CD4-positive, CD25-positive, alpha-beta regulatory T cell (primary cell): ENCODE data around the gene F2RL2. TPM values are rescaled to one million over a fixed set of nuclear protein-coding genes. Genes with fewer than 3 reads are reported as not detected.

Experiments used
- ATAC-seq, 2 donors: fragments of 150-1000 bp; cut with Tn5 transposase; one replicate each; pipeline ENCODE4 v1.10.0; 2021; ENCODE audit warnings: low read depth in 2 of 2, moderate number of reproducible peaks in 2 of 2, moderate library complexity in 1 of 2
- DNase-seq, 3 donors: peaks; one replicate each; pipeline versions ENCODE4 v3.0.0 to v3.0.0-alpha.2; 2012 to 2022; ENCODE audit warnings: mixed read lengths in 1 of 3
- H3K27ac ChIP-seq: one replicate; pipeline ENCODE4 v1.7.0; 2013; ENCODE audit warnings: mild to moderate bottlenecking, low read length; ENCODE audit not compliant: insufficient read depth, poor library complexity, severe bottlenecking
- H3K27me3 ChIP-seq: one replicate; pipeline ENCODE4 v1.7.0; 2013; ENCODE audit warnings: low read length; ENCODE audit not compliant: control insufficient read depth, insufficient read depth
- H3K36me3 ChIP-seq: one replicate; pipeline ENCODE4 v1.7.0; 2013; ENCODE audit warnings: mild to moderate bottlenecking, low read length, moderate library complexity; ENCODE audit not compliant: control insufficient read depth, insufficient read depth
- H3K4me1 ChIP-seq: 2 replicates; pipeline ENCODE4 v1.7.0; 2013; ENCODE audit warnings: mild to moderate bottlenecking, low read length; ENCODE audit not compliant: insufficient read depth, control insufficient read depth, poor library complexity, severe bottlenecking
- H3K4me3 ChIP-seq: one replicate; pipeline ENCODE4 v1.7.0; 2013; ENCODE audit warnings: low read depth, mild to moderate bottlenecking, low read length, moderate library complexity
- H3K9me3 ChIP-seq, 2 experiments: 1 replicate in 1 of 2; 2 replicates in 1 of 2; pipeline ENCODE4 v1.7.0; 2013; ENCODE audit warnings: low read length in 2 of 2, mild to moderate bottlenecking in 1 of 2, moderate library complexity in 1 of 2; ENCODE audit not compliant: control insufficient read depth in 2 of 2
- H3K27ac Mint-ChIP-seq, 3 donors: one replicate each; pipeline ENCODE4 v1.8.0; 2020 to 2022; ENCODE audit warnings: mild to moderate bottlenecking in 3 of 3, mixed read lengths in 3 of 3, moderate library complexity in 2 of 3
- H3K27me3 Mint-ChIP-seq: one replicate; pipeline ENCODE4 v1.8.0; 2022; ENCODE audit warnings: mild to moderate bottlenecking, mixed read lengths
- H3K36me3 Mint-ChIP-seq: one replicate; pipeline ENCODE4 v1.8.0; 2020; ENCODE audit warnings: mixed read lengths
- H3K4me1 Mint-ChIP-seq, 4 donors: one replicate each; pipeline ENCODE4 v1.8.0; 2020 to 2022; ENCODE audit warnings: mixed read lengths in 4 of 4, mild to moderate bottlenecking in 1 of 4
- H3K4me3 Mint-ChIP-seq, 4 donors: one replicate each; pipeline ENCODE4 v1.8.0; 2020 to 2022; ENCODE audit warnings: mild to moderate bottlenecking in 4 of 4, mixed read lengths in 4 of 4, moderate library complexity in 3 of 4
- H3K9me3 Mint-ChIP-seq, 7 donors: one replicate each; pipeline ENCODE4 v1.8.0; 2020 to 2022; ENCODE audit warnings: mixed read lengths in 7 of 7, mild to moderate bottlenecking in 3 of 7, moderate library complexity in 2 of 7
- polyA plus RNA-seq, 4 donors: library from polyadenylated mRNA; unstranded; fragments of 300-500 nt; fragmentation: Illumina TruSeq; gene quantifications; one replicate each; pipeline ENCODE4 v1.2.3, GENCODE V29; 2021
- total RNA-seq: library from RNA; stranded (reverse); gene quantifications from one replicate; pipeline ENCODE4 v1.2.3, GENCODE V29; 2022

The F2RL2 gene
- total and polyA plus RNA-seq, 5 donors from 2014 or later, result 0.77 to 1.6 (median 0.83) TPM; not detected in 1

DNA sequence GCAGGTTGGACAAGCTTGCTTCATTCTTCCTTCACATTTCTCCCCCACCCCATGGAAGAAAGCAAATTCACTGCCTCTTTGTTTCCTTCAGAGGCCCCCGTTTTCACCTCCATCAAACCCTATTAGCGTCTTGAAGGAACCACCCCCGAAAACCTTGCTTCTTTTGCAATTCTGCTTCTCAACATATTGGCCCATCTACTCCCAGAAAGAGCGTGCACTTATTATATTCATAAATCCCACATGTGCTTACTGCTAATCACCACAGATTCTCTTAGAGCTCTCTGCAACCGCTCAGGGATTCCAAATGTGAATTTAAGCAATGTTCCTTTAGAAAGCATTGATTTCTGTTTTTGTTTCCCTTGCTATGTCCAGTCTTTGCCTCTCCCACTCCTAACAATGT is 1.1 kb downstream of the F2RL2 start:
- no peaks in the 10 kb centered on the region for H3K9me3 ChIP-seq
- no peaks in the 10 kb centered on the region for H3K4me1 ChIP-seq
- H3K4me3 Mint-ChIP-seq, result no peak overlapping the region
- no peak overlapping the region for H3K4me3 ChIP-seq
- H3K9me3 Mint-ChIP-seq, result peaks cover 0 to 1% (median 0%) of the 10 kb centered on the region in 7 donors
- H3K36me3 Mint-ChIP-seq, result peaks cover 46% of the 10 kb centered on the region
- H3K27ac ChIP-seq, result no peak overlapping the region
- ATAC-seq (no peak), DNase-seq (no peak)
- no peaks in the 10 kb centered on the region for H3K27me3 Mint-ChIP-seq
- peak overlapping the region in 2 of 3 donors; percentile 32 to 45 for H3K27ac Mint-ChIP-seq
- peaks cover 0 to 30% (median 22%) of the 10 kb centered on the region in 4 donors for H3K4me1 Mint-ChIP-seq
- H3K27me3 ChIP-seq, result no peaks in the 10 kb centered on the region
- H3K36me3 ChIP-seq, result peaks cover 41% of the 10 kb centered on the region

- peaks cover 40% of the 10 kb centered on the region for H3K36me3 Mint-ChIP-seq
Measured at GRCh38 chr5:76620166-76620565, 3.0 kb downstream of the F2RL2 start.

DNA sequence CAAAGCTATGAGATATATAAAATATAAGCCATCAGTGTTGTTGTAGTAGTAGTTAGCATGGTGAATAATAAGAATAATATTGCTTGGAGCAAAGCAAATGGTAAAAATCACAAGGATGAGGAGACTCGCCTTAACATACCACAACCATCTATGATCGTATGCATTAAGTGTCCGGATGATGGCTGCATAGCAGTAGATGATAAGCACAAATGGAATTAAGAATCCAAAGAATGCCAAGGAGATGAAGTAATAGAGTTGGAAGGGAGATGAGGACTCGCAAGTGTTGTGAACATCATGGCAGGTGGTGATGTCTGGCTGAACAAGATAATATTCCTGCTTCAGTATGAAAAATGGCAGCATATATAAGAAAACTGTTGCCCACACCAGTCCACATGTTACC is 5.5 kb downstream of the F2RL2 start:
- H3K9me3 ChIP-seq, result no peaks in the 10 kb centered on the region
- peaks cover 67% of the 10 kb centered on the region for H3K36me3 ChIP-seq
- no peaks in the 10 kb centered on the region for H3K27me3 ChIP-seq
- H3K27ac ChIP-seq, result no peak overlapping the region
- H3K9me3 Mint-ChIP-seq, result peaks cover 0 to 1% (median 0%) of the 10 kb centered on the region in 7 donors
- no peak for DNase-seq
- no peaks in the 10 kb centered on the region for H3K4me1 ChIP-seq
- ATAC-seq, result no peak
- peaks cover 56% of the 10 kb centered on the region for H3K36me3 Mint-ChIP-seq
- H3K4me3 ChIP-seq, result no peak overlapping the region
- H3K4me3 Mint-ChIP-seq, result peak overlapping the region in 1 of 4 donors; percentile 48
- H3K27ac Mint-ChIP-seq, result peak overlapping the region in 1 of 3 donors; percentile 11
- no peaks in the 10 kb centered on the region for H3K27me3 Mint-ChIP-seq
- H3K4me1 Mint-ChIP-seq, result peaks cover 5 to 28% (median 17%) of the 10 kb centered on the region in 4 donors

More at GRCh38 chr5:76620166-76620565, 3.0 kb downstream of the F2RL2 start:
- no peak overlapping the region for H3K27ac ChIP-seq
- peaks cover 48% of the 10 kb centered on the region for H3K36me3 ChIP-seq
- H3K27me3 ChIP-seq, result no peaks in the 10 kb centered on the region
- no peaks in the 10 kb centered on the region for H3K4me1 ChIP-seq
- Mint-ChIP-seq H3K9me3 (peaks cover 0 to 1% (median 0%) of the 10 kb centered on the region in 7 donors), H3K27me3 (no peaks in the 10 kb centered on the region), H3K4me3 (no peak overlapping the region), H3K27ac (no peak overlapping the region), H3K4me1 (peaks cover 7 to 30% (median 19%) of the 10 kb centered on the region in 4 donors)
- H3K4me3 ChIP-seq, result no peak overlapping the region
- ATAC-seq (no peak), DNase-seq (no peak)
- no peaks in the 10 kb centered on the region for H3K9me3 ChIP-seq

- Mint-ChIP-seq H3K4me1 (peaks cover 5 to 27% (median 16%) of the 10 kb centered on the region in 4 donors), H3K36me3 (peaks cover 59% of the 10 kb centered on the region), H3K4me3 (no peak overlapping the region), H3K9me3 (peaks cover 0 to 1% (median 0%) of the 10 kb centered on the region in 7 donors), H3K27me3 (no peaks in the 10 kb centered on the region), H3K27ac (no peak overlapping the region)
- Histone ChIP-seq H3K36me3 (peaks cover 71% of the 10 kb centered on the region), H3K4me3 (no peak overlapping the region), H3K27ac (no peak overlapping the region), H3K4me1 (no peaks in the 10 kb centered on the region), H3K27me3 (no peaks in the 10 kb centered on the region), H3K9me3 (no peaks in the 10 kb centered on the region)
- no peak for ATAC-seq
- no peak for DNase-seq
Measured at GRCh38 chr5:76617229-76617628, 6.0 kb downstream of the F2RL2 start.

GRCh38 chr5:76616206-76616605 is 7.0 kb downstream of the F2RL2 start:
- peaks cover 64% of the 10 kb centered on the region for H3K36me3 Mint-ChIP-seq
- peak overlapping the region in 1 of 3 donors; percentile 39 for H3K27ac Mint-ChIP-seq
- ATAC-seq (no peak), DNase-seq (no peak)
- no peaks in the 10 kb centered on the region for H3K9me3 Mint-ChIP-seq
- H3K27ac ChIP-seq, result no peak overlapping the region
- H3K4me3 Mint-ChIP-seq, result no peak overlapping the region
- H3K4me1 ChIP-seq, result no peaks in the 10 kb centered on the region
- no peaks in the 10 kb centered on the region for H3K27me3 Mint-ChIP-seq
- no peaks in the 10 kb centered on the region for H3K27me3 ChIP-seq
- no peak overlapping the region for H3K4me3 ChIP-seq
- peaks cover 76% of the 10 kb centered on the region for H3K36me3 ChIP-seq
- H3K9me3 ChIP-seq, result no peaks in the 10 kb centered on the region
- peaks cover 5 to 24% (median 13%) of the 10 kb centered on the region in 4 donors for H3K4me1 Mint-ChIP-seq

GRCh38 chr5:76615759-76616158 is 7.4 kb downstream of the F2RL2 start:
- Mint-ChIP-seq H3K4me1 (peaks cover 5 to 20% (median 11%) of the 10 kb centered on the region in 4 donors), H3K9me3 (no peaks in the 10 kb centered on the region), H3K27me3 (no peaks in the 10 kb centered on the region), H3K27ac (no peak overlapping the region), H3K4me3 (no peak overlapping the region), H3K36me3 (peaks cover 63% of the 10 kb centered on the region)
- Histone ChIP-seq H3K27ac (no peak overlapping the region), H3K9me3 (no peaks in the 10 kb centered on the region), H3K4me1 (no peaks in the 10 kb centered on the region), H3K36me3 (peaks cover 76% of the 10 kb centered on the region), H3K4me3 (no peak overlapping the region), H3K27me3 (no peaks in the 10 kb centered on the region)
- ATAC-seq, result no peak
- DNase-seq, result no peak

- H3K27me3 Mint-ChIP-seq, result no peaks in the 10 kb centered on the region
- no peak overlapping the region for H3K4me3 ChIP-seq
- H3K4me1 ChIP-seq, result no peaks in the 10 kb centered on the region
- H3K9me3 ChIP-seq, result no peaks in the 10 kb centered on the region
- H3K9me3 Mint-ChIP-seq, result no peaks in the 10 kb centered on the region
- H3K27ac ChIP-seq, result no peak overlapping the region
- H3K36me3 Mint-ChIP-seq, result peaks cover 59% of the 10 kb centered on the region
- no peak overlapping the region for H3K27ac Mint-ChIP-seq
- DNase-seq (no peak), ATAC-seq (no peak)
- H3K36me3 ChIP-seq, result peaks cover 67% of the 10 kb centered on the region
- no peaks in the 10 kb centered on the region for H3K27me3 ChIP-seq
- no peak overlapping the region for H3K4me3 Mint-ChIP-seq
- peaks cover 3 to 13% (median 9%) of the 10 kb centered on the region in 4 donors for H3K4me1 Mint-ChIP-seq
Measured at GRCh38 chr5:76612942-76613341, 10.3 kb downstream of the F2RL2 start.

DNA sequence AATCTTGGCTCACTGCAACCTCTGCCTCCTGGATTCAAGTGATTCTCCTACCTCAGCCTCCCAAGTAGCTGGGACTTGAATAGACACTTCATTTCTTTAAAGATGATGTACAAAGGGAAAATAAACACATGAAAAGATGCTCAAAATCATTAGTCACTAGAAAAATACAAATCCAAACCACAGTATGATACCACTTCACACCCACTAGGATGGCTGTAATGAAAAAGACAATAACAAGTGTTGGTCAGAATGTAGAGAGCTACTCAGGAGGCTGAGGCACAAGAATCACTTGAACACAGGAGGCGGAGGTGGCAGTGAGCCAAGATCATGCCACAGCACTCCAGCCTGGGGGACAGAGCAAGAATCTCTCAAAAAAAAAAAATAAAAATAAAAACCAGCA is 13.0 kb downstream of the F2RL2 start:
- H3K4me3 ChIP-seq, result no peak overlapping the region
- H3K4me3 Mint-ChIP-seq, result no peak overlapping the region
- H3K9me3 ChIP-seq, result no peaks in the 10 kb centered on the region
- peaks cover 64% of the 10 kb centered on the region for H3K36me3 ChIP-seq
- H3K27ac ChIP-seq, result no peak overlapping the region
- ATAC-seq (no peak), DNase-seq (no peak)
- peak overlapping the region in 2 of 3 donors; percentile 47 to 67 for H3K27ac Mint-ChIP-seq
- no peaks in the 10 kb centered on the region for H3K27me3 Mint-ChIP-seq
- H3K9me3 Mint-ChIP-seq, result no peaks in the 10 kb centered on the region
- no peaks in the 10 kb centered on the region for H3K4me1 ChIP-seq
- H3K36me3 Mint-ChIP-seq, result peaks cover 71% of the 10 kb centered on the region
- no peaks in the 10 kb centered on the region for H3K27me3 ChIP-seq
- peaks cover 5 to 14% (median 9%) of the 10 kb centered on the region in 4 donors for H3K4me1 Mint-ChIP-seq
